HG02938 (cell line): ENCODE results near the gene CEP192.
A peak's percentile ranks its signal among the peaks of the same experiment; 100 is the strongest.
"Not testable (repeated sequence)": the region's sequence is repeated elsewhere in the genome, so short reads cannot be mapped to it uniquely, and the experiment has no call there.

Source experiments
- ATAC-seq: cut with Tn5 transposase; IDR thresholded peaks from one replicate; pipeline ENCODE4 v1.9.1; 2021; ENCODE audit warnings: mild to moderate bottlenecking, moderate library complexity; ENCODE audit not compliant: unreplicated experiment

Gene CEP192

DNA sequence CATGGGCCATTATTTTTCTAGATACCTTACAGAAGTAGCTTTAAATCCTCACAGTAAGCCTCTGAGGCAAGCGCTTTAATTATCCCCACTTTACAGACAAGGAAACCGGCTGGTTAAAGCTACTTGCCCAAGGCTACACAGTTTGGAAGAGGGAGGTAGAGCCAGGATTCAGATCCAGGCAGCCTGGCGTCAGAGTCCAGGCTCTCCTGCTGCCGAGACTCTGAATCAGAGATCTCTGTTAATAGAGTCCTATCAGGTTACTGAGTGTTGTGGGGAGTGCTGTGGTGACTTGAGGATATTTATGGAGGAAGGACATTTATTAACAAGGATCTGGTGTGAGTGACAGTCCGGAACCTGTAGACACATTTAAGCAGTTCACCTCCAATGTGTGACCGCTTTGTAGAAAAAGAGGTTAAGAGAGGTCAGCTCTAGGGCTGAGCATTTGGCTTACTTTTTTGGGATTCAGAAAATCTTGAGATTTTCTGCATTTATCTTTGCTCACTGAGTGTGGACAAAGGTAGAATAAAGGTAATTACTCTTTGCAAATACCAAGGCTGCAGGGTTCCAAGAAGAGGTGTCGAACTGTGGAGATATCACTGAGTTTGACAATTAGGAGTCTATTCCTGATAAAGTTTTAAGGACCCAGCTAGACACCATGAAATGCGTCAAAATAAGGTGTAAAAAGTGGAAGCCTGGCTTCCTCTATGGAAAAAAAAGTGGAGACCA is 1.6 kb upstream of the CEP192 start:
- ATAC-seq, result no peak

DNA sequence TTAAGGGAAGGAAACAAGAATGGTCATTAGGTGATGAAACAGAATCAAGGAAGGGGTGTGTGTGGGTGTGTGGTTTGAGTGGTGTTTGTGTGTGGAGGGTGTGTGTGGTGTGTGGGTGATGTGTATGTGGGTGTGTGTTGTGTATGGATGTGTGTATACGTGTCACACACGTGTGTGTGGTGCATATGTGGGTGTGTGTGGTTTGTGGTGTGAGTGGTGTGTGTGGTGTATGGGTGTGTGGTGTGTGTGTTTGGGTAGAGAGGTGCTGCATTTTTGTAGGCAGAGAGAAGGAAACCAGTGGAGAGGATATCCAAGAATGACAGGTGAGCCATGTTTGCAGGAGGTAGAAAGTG is 1.1 kb upstream of the CEP192 start:
- ATAC-seq, result no peak

DNA sequence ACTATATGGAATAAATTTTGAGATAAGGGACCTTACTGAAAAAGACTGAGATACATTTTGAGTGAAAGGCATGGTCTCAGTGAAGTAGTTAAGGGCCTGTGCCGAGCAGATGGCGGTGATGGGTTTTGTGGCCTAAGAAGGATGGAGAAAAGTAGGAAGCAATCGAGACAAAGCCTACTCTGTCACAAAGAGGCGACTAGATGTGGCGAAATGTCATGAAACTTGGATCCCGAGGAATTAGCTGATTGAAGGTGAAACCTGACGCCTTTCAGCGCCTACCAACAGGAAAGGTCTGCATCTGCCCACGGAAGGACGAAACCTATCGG is 558 bp upstream of the CEP192 start:
- no peak for ATAC-seq

DNA sequence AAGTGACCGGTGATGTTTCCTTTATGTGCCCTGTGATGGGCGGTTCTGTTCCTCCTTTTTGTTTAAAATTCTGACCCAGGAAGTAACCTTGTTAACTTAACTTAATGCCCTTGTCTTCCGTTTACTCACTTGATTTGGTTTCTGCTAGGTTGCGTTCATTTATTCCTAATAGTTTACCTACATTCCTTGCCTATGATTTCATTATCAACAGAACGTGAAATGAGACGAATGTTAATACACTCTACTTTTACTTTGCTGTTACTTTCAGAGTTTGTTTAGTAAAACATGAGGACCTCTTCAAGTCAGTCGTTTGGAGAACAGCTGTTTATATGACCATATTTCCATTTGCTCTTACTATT is 638 bp downstream of the CEP192 start:
- no peak for ATAC-seq

DNA sequence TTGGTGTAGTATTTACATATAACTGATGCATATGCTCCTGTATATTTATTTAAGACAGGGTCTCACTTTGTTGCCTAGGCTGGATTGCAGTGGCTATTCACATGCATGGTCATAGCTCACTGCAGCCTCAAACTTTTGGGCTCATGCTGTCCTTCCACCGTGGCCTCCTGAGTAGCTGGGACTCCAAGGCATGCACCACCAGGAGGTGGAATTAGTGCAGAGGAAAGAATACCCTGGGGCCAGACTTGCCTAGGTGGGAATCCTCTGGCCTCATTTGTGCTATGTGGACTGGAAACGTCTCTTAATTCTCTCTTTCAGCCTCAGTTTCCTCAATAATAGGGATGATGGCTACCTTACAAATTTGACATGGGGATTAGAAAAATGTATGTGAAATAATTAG is 2.3 kb downstream of the CEP192 start:
- ATAC-seq, result no peak

DNA sequence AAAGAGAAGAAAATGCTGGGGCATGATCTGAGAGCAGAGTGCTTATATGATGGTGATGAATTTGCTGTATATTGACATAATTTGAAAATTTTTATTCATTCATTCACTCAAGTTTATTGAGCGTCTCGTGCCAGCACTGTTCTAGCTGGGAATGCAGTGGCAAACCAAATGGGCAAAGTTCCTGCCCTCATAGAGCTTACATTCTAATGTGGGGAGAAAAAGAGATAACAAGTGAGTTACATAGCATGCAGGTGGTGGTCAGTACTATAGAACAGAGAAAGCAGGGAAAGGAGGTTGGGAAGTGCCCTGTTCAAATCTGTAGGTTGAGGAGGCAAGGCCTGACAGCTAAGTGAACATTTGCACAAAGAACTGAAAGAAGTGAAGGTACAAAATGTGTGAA is 4.3 kb downstream of the CEP192 start:
- ATAC-seq, result no peak

DNA sequence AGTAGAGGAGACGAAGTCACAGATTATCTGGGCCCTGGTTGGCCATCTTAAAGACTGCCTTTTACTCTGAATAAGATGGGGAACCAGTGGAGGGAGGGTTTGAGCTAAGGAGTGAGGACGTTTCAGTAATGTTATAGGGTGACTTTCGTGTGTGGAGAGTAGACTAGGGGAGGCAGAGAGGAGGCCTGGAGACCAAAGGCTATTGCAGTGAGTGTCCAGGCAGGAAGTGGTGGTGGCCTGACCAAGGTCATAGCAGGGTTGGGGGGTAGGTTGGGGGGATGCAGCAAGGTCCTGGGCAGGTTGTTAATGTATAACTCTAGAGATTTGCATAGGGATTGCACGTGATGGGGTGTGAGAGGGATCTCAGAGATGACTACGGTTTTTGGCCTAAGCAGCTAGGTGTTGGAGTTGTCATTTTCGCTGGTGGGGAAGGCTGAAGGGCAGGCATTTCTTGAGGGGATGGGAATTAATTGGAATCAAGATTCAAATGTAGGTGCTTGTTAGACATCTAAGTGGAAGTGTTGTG is 4.9 kb downstream of the CEP192 start:
- ATAC-seq, result no peak

DNA sequence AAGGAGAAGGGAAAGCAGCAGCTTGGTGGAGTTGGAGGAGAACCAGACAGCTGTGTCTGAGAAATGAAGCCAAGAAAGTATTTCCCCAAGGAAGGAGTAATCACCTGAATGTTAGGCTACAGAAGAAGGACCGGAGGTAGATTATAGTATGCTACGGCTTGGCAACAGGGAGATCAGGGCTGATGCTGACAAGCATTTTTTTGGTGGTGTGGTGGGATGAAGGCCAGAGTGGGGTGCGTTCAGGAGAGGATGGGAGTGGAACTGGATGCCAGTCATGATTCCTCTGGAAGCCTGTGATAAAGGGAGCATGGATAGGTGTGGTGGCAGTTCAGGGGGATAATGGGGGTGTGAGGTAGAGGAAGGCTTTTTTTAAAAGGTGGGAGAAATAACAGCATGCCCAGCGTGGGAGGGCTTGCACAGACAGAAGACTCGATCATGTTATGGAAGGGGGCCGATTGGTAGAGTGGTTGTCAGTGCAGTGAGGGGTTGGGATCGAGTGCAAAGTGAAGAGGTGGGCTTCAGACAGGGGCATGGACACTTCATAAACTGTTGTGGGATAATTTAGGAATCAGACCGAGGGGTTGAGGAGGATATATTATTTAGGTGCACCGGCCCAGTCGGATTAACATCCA is 5.6 kb downstream of the CEP192 start:
- no peak for ATAC-seq

DNA sequence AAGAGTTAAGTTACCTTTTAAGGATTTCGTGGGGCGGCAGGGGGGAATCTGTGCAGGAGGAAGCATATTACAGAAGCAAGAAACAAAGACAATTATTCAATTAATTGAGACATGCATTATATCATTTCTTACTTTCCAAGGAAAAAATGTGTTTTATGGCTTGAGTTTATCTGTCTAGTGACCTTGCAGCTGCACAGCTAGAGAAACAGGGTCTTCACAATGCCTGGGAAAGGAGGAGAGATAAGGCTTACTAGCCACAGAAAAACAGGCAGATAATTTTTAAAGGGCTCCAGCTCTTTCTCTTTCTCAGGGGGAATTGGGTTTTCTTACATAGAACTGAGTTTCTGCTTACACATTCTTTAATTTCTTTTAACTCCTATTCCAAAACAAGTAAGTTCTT is 6.2 kb downstream of the CEP192 start:
- not testable (repeated sequence) for ATAC-seq

DNA sequence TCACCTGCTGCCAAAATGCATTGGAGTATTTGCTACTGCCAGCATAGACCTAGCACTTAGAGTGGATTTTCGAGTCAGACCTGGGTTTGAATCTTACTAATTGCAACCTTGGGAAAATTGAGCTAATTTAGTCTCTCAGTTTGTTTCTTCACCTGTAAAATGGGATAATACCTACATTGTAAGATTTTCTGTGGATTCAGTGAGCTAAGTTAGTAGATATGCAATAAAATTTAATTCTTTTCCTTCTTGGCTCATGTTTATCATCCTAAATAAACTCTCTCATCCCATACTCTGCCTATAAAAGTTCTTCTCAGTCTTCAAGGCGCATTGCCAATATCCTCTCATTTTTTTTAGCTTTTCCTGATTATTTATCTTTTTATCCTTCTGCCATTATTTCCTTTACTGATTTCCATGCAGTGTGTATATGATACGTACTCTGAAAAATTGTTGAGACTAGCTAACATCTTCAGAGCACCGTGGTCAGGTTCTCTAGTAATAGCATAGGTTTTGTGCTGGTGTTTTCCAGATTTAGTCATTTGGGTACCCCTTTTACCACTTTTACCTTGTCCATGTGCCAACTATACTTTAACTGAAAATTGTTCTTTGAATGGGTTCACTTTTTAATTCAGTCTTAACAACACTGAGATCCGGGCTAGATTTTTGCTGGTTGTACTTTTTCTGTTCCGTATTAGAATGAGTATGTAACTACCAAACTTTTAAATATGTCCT is 7.3 kb downstream of the CEP192 start:
- no peak for ATAC-seq

DNA sequence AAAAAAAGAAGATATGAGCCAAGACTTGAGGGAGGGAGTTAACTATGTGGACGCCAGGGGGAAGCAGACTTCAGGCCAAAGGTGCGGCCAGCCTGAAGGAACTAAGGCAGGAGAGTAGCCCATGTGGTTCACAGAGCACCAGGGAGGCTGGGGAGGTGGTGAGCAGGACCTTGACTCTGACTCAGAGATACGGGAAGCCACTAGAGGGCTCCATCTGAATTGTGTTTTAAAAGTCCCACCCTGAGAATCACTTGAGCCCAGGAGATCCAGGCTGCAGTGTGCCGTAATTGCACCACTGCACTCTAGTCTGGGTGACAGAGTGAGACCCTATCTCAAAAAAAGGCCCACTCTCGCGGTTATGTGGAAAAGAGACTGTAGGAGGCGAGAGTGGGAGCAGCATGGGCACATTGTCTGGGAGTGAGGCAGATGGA is 12.3 kb downstream of the CEP192 start:
- ATAC-seq, result no peak

DNA sequence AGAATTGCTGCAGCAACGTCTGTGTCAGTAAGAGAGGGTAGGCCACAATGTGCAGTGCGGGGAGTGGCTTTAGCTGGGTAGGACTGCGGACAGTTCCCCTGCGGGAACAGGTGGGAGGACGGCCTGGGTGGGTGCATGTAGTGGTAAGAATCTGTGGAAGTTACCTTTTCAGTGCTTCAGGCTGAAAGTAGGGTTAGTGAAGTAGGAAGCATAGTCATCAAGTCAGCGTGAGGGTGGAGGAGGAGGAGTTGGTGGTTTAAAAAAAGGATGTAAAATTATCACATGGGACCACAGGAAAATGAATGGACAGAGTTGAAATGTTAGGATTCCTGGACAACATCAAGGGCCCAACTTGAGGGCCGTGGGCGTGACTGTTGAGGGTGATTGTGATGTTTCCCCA is 13.2 kb downstream of the CEP192 start:
- ATAC-seq, result no peak

DNA sequence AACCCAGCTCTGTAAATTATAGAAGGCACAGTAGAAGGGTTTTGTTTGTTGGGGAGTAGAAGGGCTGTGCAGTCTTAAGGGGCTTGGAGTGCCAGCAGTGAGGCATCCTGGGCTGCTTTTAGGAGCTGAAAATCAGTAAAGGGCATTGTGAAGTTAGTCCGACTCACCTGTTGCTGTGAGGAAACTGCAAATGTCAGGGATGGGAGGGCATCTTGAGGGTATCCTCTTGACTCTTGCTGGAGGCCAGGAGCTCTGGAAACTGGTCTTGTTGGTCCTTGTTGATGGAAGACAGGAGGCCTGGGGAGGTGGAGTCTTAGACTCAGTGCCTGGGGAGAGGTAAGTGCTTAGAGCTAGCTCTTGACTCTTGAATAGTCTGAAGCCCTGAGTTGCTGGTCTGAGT is 14.1 kb downstream of the CEP192 start:
- ATAC-seq, result no peak

DNA sequence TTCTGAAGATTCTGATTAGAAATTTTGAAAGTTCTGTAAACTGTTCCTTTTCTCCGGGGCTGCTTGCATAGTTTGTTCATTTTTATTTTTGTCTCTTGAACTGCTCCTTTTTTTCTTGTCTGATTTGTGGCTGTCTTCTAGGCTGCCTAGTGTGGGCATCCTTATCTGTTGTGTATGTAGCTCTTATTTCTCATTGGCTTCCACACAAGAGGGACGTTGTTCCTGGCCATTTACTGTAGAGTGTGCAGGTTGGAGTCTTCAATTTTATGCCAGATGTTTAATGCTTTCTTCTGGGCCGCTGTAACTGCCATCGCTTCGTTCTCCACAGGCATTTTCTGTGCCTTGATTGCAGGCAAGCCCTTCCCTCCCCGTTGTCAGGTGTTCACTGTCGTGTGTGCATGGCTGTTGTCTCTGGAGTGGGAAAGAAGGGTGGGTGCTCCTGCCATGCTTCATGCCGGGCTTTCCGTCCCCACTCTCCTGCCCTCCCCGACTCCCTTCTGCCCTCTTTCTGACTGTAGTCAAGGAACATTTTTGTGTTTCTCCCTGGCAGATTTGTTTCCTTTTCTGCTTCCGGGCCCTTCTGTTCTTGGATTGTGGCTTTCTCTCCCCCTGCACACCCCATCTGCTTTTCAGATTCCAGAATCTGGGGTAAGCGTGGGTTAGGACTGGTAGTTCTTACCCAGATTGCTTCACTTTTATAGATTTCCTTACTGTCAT is 15.5 kb downstream of the CEP192 start:
- no peak for ATAC-seq

DNA sequence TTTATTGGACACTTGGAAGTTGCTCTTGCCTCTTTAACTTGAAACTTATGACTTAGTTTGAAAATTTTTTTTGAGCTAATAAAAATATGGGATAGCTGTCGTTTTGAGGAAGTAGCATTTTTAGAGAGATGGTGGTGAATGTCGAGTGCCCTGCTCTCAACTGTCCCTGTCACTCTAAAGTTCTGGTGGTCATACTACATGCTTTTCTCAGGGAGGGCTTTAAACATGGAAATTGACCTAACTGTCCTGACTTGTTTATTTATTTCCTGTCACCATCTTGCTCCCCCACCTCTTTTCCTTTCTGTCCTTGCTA is 16.0 kb downstream of the CEP192 start:
- no peak for ATAC-seq

DNA sequence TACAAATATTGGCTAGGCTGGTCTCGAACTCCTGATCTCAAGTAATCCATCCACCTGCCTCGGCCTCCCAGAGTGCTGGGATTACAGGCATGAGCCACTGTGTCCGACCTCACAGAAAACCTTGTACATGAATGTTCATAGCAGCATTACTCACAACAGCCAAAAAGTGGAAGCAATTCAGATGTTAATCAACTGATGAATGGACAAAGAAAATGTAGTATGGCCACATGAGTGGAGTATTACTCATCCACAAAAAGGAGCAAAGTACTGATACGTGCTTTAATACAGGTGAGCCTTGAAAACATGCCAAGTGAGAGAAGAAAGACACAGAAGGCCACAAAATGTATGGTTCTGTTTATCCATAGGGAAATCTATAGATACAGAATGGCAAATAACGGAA is 20.6 kb downstream of the CEP192 start:
- ATAC-seq, result no peak

DNA sequence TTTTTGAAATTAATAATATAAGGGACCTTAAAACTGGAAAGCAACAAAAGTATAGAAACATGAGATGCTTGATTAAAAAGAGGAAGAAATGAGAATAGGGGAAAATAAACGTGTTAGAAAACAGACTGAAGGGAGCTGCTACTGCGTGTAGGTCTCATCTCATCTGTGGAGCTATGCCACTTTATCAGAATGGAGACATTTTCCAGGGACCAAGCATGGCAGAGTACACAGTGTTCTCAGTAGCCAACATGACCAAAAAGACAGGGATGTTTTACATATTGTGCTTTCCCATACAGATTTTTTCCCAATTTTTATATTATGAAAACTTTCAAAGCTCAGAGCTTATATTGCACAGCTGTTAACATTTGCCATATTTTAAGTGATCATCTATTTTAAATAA is 23.1 kb downstream of the CEP192 start:
- no peak for ATAC-seq

DNA sequence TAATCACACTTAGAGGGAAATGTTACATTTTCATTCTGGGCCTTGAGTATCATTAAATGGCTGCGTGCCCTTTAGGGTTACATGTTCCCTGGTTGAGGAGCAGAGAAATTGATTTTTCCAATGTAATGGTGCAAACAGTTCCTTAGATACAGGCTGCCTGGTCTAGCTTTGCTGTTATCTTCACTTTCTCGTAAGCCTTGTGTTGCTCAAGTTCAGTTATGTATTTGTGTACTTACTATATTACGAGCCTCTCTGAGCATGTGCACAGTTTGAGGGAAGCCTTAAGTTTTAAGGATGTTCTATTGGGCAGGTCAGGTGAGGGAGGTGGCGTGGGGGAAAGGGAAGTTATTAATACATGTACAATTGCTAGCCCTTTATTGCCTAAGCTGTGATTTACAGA is 23.7 kb downstream of the CEP192 start:
- ATAC-seq, result no peak

DNA sequence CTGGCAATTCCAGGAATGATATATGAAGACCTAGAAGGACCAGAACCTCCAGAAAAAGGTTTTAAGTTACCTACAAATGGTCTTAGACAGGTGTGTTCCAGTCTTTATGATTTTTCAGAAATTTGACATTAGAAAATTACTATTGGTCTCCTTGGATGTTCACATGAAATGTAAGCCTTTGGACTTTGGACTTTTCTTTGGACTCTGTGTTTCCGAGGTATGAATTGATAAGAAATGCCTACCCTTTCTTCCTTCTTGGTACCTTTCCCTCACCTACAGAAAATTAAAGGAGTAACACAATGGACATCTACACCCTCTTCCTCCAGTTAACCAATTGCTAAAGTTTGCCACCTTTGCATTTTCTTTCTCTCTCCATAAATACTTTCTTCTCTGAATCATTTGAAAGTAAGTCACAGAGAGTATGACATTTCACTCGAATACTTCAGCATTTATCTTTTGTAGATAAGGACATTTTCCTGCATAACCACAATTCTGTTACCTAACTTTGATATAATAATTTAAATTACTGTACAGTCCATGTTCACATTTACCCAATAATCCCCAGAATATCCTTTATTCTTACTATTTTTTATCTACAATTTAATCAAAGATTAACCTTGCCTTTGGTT is 26.2 kb downstream of the CEP192 start:
- no peak for ATAC-seq

DNA sequence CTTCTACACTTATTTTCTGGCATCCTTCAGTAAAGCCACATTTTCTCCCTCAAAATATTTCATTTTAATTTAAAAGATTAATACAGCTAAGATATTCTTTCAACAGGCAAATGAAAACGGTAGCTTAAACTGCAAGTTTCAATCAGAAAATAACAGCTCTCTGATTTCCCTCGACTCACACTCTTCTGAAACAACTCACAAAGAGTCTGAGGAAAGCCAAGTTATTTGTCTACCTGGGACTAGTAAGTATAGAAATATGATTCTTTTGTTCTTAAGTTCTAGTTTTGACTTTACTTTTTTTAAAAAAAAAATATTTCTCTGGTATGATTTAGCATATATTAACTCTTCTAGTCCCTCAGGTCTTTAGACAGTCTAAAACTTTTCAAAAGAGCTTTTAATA is 27.2 kb downstream of the CEP192 start:
- ATAC-seq, result no peak

DNA sequence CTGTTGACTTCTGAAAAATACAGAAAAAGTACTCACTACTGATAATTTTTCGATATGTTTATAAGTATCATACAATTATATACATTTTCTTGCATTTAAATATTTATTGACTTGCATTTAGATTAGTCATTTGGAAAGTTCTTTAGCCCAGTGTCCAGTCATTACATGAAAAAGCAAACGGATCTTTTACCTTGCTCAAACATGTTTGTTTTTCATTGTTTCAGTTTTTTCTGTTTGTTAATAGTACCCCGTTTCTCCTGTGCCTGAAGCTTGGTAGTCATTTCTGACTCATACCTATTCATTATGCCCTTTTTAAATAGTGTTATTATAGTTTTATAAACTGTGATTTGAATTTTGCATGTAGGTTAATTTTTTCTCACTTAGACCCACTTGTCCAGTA is 28.1 kb downstream of the CEP192 start:
- ATAC-seq, result peak; percentile 50
